ENCODE results near the gene DLGAP1. TPM values are rescaled to one million over a fixed set of nuclear protein-coding genes. Genes with fewer than 3 reads are reported as not detected.

Gene DLGAP1
- total and polyA plus RNA-seq, 2 donors = 0.24 to 0.41 TPM

GRCh38 chr18:3669376-3669775 is 785.7 kb downstream of the DLGAP1 start:
- Histone ChIP-seq H3K4me3 (ENCODE audit: low read length in 2 of 2) (no peak overlapping the region), H3K4me1 (ENCODE audit: control insufficient read depth in 2 of 2, insufficient read depth in 2 of 2, low read length in 2 of 2) (peaks cover 0 to 7% of the 10 kb centered on the region in 2 donors), H3K36me3 (ENCODE audit: control insufficient read depth in 2 of 2, insufficient read depth in 2 of 2, low read length in 1 of 2) (no peaks in the 10 kb centered on the region), H3K9me3 (ENCODE audit: control insufficient read depth in 2 of 2, insufficient read depth in 1 of 2, low read length in 1 of 2) (no peaks in the 10 kb centered on the region), H3K27ac (ENCODE audit: low read depth in 1 of 2, low read length in 1 of 2) (no peak overlapping the region), H3K27me3 (ENCODE audit: control insufficient read depth in 2 of 2, insufficient read depth in 1 of 2, low read length in 1 of 2) (no peaks in the 10 kb centered on the region)
- 98% methylated on average over 17 of the region's 17 CpGs for WGBS
- no peak for DNase-seq (ENCODE audit: low read depth in 6 of 9, low spot score in 9 of 9)

GRCh38 chr18:3667255-3668137 is 787.6 kb downstream of the DLGAP1 start:
- Histone ChIP-seq H3K4me1 (ENCODE audit: control insufficient read depth in 2 of 2, insufficient read depth in 2 of 2, low read length in 2 of 2) (peaks cover 0 to 7% of the 10 kb centered on the region in 2 donors), H3K9me3 (ENCODE audit: control insufficient read depth in 2 of 2, insufficient read depth in 1 of 2, low read length in 1 of 2) (no peaks in the 10 kb centered on the region), H3K27ac (ENCODE audit: low read depth in 1 of 2, low read length in 1 of 2) (no peak overlapping the region), H3K27me3 (ENCODE audit: control insufficient read depth in 2 of 2, insufficient read depth in 1 of 2, low read length in 1 of 2) (no peaks in the 10 kb centered on the region), H3K36me3 (ENCODE audit: control insufficient read depth in 2 of 2, insufficient read depth in 2 of 2, low read length in 1 of 2) (no peaks in the 10 kb centered on the region), H3K4me3 (ENCODE audit: low read length in 2 of 2) (no peak overlapping the region)
- 95% methylated on average over 8 of the region's 8 CpGs for WGBS
- DNase-seq (ENCODE audit: low read depth in 6 of 9, low spot score in 9 of 9) = no peak

- no peaks in the 10 kb centered on the region for H3K9me3 ChIP-seq (ENCODE audit: control insufficient read depth in 2 of 2, insufficient read depth in 1 of 2, low read length in 1 of 2)
- no peak overlapping the region for H3K27ac ChIP-seq (ENCODE audit: low read depth in 1 of 2, low read length in 1 of 2)
- H3K4me1 ChIP-seq (ENCODE audit: control insufficient read depth in 2 of 2, insufficient read depth in 2 of 2, low read length in 2 of 2) = peaks cover 0 to 7% of the 10 kb centered on the region in 2 donors
- H3K4me3 ChIP-seq (ENCODE audit: low read length in 2 of 2) = no peak overlapping the region
- no peaks in the 10 kb centered on the region for H3K36me3 ChIP-seq (ENCODE audit: control insufficient read depth in 2 of 2, insufficient read depth in 2 of 2, low read length in 1 of 2)
- H3K27me3 ChIP-seq (ENCODE audit: control insufficient read depth in 2 of 2, insufficient read depth in 1 of 2, low read length in 1 of 2) = no peaks in the 10 kb centered on the region
- DNase-seq (ENCODE audit: low read depth in 6 of 9, low spot score in 9 of 9) = no peak
- WGBS = 99% methylated on average over 5 of the region's 5 CpGs
These were observed 788.4 kb downstream of the DLGAP1 start for GRCh38 chr18:3666526-3667254.

- 30% methylated on average over 20 of the region's 20 CpGs for WGBS
- peak; percentile 44 to 86 (median 66) for DNase-seq (ENCODE audit: low read depth in 6 of 9, low spot score in 9 of 9)
- H3K27ac ChIP-seq (ENCODE audit: low read depth in 1 of 2, low read length in 1 of 2) = peak overlapping the region; percentile 23 to 54
- H3K27me3 ChIP-seq (ENCODE audit: control insufficient read depth in 2 of 2, insufficient read depth in 1 of 2, low read length in 1 of 2) = no peaks in the 10 kb centered on the region
- peak overlapping the region; percentile 14 to 21 for H3K4me3 ChIP-seq (ENCODE audit: low read length in 2 of 2)
- H3K9me3 ChIP-seq (ENCODE audit: control insufficient read depth in 2 of 2, insufficient read depth in 1 of 2, low read length in 1 of 2) = no peaks in the 10 kb centered on the region
- H3K36me3 ChIP-seq (ENCODE audit: control insufficient read depth in 2 of 2, insufficient read depth in 2 of 2, low read length in 1 of 2) = no peaks in the 10 kb centered on the region
- peaks cover 0 to 11% of the 10 kb centered on the region in 2 donors for H3K4me1 ChIP-seq (ENCODE audit: control insufficient read depth in 2 of 2, insufficient read depth in 2 of 2, low read length in 2 of 2)
These were observed 789.2 kb downstream of the DLGAP1 start for GRCh38 chr18:3665780-3666525.

- no peaks in the 10 kb centered on the region for H3K36me3 ChIP-seq (ENCODE audit: control insufficient read depth in 2 of 2, insufficient read depth in 2 of 2, low read length in 1 of 2)
- H3K27ac ChIP-seq (ENCODE audit: low read depth in 1 of 2, low read length in 1 of 2) = no peak overlapping the region
- H3K27me3 ChIP-seq (ENCODE audit: control insufficient read depth in 2 of 2, insufficient read depth in 1 of 2, low read length in 1 of 2) = no peaks in the 10 kb centered on the region
- no peak overlapping the region for H3K4me3 ChIP-seq (ENCODE audit: low read length in 2 of 2)
- H3K4me1 ChIP-seq (ENCODE audit: control insufficient read depth in 2 of 2, insufficient read depth in 2 of 2, low read length in 2 of 2) = peaks cover 0 to 12% of the 10 kb centered on the region in 2 donors
- DNase-seq (ENCODE audit: low read depth in 6 of 9, low spot score in 9 of 9) = no peak
- H3K9me3 ChIP-seq (ENCODE audit: control insufficient read depth in 2 of 2, insufficient read depth in 1 of 2, low read length in 1 of 2) = no peaks in the 10 kb centered on the region
- WGBS = 95% methylated on average over 3 of the region's 3 CpGs
These were observed 789.9 kb downstream of the DLGAP1 start for GRCh38 chr18:3665204-3665603.

GRCh38 chr18:3664563-3665178 is 790.4 kb downstream of the DLGAP1 start:
- Histone ChIP-seq H3K27ac (ENCODE audit: low read depth in 1 of 2, low read length in 1 of 2) (no peak overlapping the region), H3K36me3 (ENCODE audit: control insufficient read depth in 2 of 2, insufficient read depth in 2 of 2, low read length in 1 of 2) (no peaks in the 10 kb centered on the region), H3K4me1 (ENCODE audit: control insufficient read depth in 2 of 2, insufficient read depth in 2 of 2, low read length in 2 of 2) (peaks cover 0 to 12% of the 10 kb centered on the region in 2 donors), H3K27me3 (ENCODE audit: control insufficient read depth in 2 of 2, insufficient read depth in 1 of 2, low read length in 1 of 2) (no peaks in the 10 kb centered on the region), H3K4me3 (ENCODE audit: low read length in 2 of 2) (no peak overlapping the region), H3K9me3 (ENCODE audit: control insufficient read depth in 2 of 2, insufficient read depth in 1 of 2, low read length in 1 of 2) (no peaks in the 10 kb centered on the region)
- DNase-seq (ENCODE audit: low read depth in 6 of 9, low spot score in 9 of 9) = peak in 1 of 9 donors; percentile 33
- WGBS = 49% methylated on average over 6 of the region's 6 CpGs

GRCh38 chr18:3663870-3664512 is 791.1 kb downstream of the DLGAP1 start:
- WGBS = 96% methylated on average over 2 of the region's 2 CpGs
- H3K9me3 ChIP-seq (ENCODE audit: control insufficient read depth in 2 of 2, insufficient read depth in 1 of 2, low read length in 1 of 2) = no peaks in the 10 kb centered on the region
- no peak overlapping the region for H3K4me3 ChIP-seq (ENCODE audit: low read length in 2 of 2)
- H3K27ac ChIP-seq (ENCODE audit: low read depth in 1 of 2, low read length in 1 of 2) = no peak overlapping the region
- DNase-seq (ENCODE audit: low read depth in 6 of 9, low spot score in 9 of 9) = no peak
- H3K36me3 ChIP-seq (ENCODE audit: control insufficient read depth in 2 of 2, insufficient read depth in 2 of 2, low read length in 1 of 2) = no peaks in the 10 kb centered on the region
- peaks cover 0 to 12% of the 10 kb centered on the region in 2 donors for H3K4me1 ChIP-seq (ENCODE audit: control insufficient read depth in 2 of 2, insufficient read depth in 2 of 2, low read length in 2 of 2)
- no peaks in the 10 kb centered on the region for H3K27me3 ChIP-seq (ENCODE audit: control insufficient read depth in 2 of 2, insufficient read depth in 1 of 2, low read length in 1 of 2)

GRCh38 chr18:3661989-3662388 is 793.1 kb downstream of the DLGAP1 start:
- Histone ChIP-seq H3K27me3 (ENCODE audit: control insufficient read depth in 2 of 2, insufficient read depth in 1 of 2, low read length in 1 of 2) (no peaks in the 10 kb centered on the region), H3K27ac (ENCODE audit: low read depth in 1 of 2, low read length in 1 of 2) (no peak overlapping the region), H3K4me1 (ENCODE audit: control insufficient read depth in 2 of 2, insufficient read depth in 2 of 2, low read length in 2 of 2) (peaks cover 0 to 12% of the 10 kb centered on the region in 2 donors), H3K4me3 (ENCODE audit: low read length in 2 of 2) (no peak overlapping the region), H3K9me3 (ENCODE audit: control insufficient read depth in 2 of 2, insufficient read depth in 1 of 2, low read length in 1 of 2) (no peaks in the 10 kb centered on the region), H3K36me3 (ENCODE audit: control insufficient read depth in 2 of 2, insufficient read depth in 2 of 2, low read length in 1 of 2) (no peaks in the 10 kb centered on the region)
- WGBS = 93% methylated on average over 1 of the region's 1 CpG
- DNase-seq (ENCODE audit: low read depth in 6 of 9, low spot score in 9 of 9) = no peak

Data from thymus (tissue), 11 donors.